GM12892 (cell line): ENCODE data around the gene PITX1.

ENCODE experiments used
- POLR2A ChIP-seq: IDR thresholded peaks from 2 replicates; pipeline ENCODE4 v1.6.1; 2011; ENCODE audit warnings: low read depth, low read length, control low read depth
- POLR2AphosphoS5 ChIP-seq: IDR thresholded peaks from 2 replicates; pipeline ENCODE4 v1.6.1; 2011; ENCODE audit warnings: low read depth, low read length, control low read depth

DNA sequence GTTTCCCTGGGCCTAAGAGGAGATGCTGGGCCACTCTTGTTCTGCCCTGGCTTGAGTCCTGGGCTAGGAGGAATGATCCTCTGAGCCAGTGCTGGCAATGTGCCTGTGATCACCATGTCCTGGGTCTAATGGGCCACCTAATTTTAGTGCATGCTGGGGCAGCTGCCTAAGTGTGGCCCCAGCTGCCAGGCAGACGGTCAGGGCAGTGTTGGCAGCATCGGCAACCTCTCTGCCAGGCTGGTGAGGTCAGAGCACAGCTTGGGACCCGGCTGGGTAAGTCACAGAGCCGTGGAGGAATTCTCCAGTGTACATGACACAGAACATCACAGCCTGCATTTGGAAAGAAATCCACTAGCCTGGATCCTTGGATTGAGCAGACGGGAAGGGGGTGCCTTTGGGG lies 21.4 kb upstream of the PITX1 start:
- TF ChIP-seq POLR2AphosphoS5 (no peak), POLR2A (no peak)
